ENCODE results near the gene UGT2B7.
"Not testable (repeated sequence)": the region's sequence is repeated elsewhere in the genome, so short reads cannot be mapped to it uniquely, and the experiment has no call there.

The UGT2B7 gene

GRCh38 chr4:69104719-69105275 lies 8.5 kb downstream of the UGT2B7 start:
- H3K27ac Mint-ChIP-seq = no peak overlapping the region
- no peak for TF ChIP-seq CTCF (IDR thresholded peaks at IDR 0.05)
- no peak overlapping the region for H3K4me3 Mint-ChIP-seq
- H3K9me3 Mint-ChIP-seq = no peaks in the 10 kb centered on the region
- H3K4me1 Mint-ChIP-seq = no peaks in the 10 kb centered on the region
- H3K36me3 Mint-ChIP-seq (ENCODE audit: low read depth) = no peaks in the 10 kb centered on the region
- no peak for DNase-seq
- H3K27me3 Mint-ChIP-seq (ENCODE audit: low read depth, poor library complexity) = no peaks in the 10 kb centered on the region

DNA sequence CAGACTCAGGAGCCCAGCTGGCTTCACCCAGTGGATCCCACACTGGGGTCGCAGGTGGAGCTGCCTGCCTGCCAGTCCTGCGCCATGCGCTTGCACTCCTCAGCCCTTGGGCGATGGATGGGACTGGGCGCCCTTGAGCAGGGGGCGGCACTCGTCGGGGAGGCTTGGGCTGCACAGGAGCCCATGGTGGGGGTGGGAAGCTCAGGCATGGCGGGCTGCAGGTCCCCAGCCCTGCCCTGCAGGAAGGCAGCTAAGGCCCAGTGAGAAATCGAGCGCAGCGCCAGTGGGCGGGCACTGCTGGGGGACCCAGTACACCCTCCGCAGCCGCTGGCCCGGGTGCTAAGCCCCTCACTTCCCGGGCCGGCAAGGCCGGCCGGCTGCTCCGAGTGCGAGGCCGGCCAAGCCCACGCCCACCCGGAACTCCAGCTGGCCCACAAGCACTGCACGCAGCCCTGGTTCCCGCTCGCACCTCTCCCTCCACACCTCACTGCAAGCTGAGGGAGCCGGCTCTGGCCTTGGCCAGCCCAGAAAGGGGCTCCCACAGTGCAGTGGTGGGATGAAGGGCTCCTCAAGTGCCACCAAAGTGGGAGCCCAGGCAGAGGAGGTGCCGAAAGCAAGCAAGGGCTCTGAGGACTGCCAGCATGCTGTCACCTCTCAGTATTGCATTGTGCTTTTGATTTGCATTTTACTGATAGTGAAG lies 19.0 kb downstream of the UGT2B7 start:
- DNase-seq; H3K27ac Mint-ChIP-seq; H3K4me3 Mint-ChIP-seq; H3K4me1 Mint-ChIP-seq; H3K36me3 Mint-ChIP-seq (ENCODE audit: low read depth); H3K9me3 Mint-ChIP-seq; H3K27me3 Mint-ChIP-seq (ENCODE audit: low read depth, poor library complexity): not testable (repeated sequence)

- Mint-ChIP-seq H3K9me3 (peaks cover 4% of the 10 kb centered on the region), H3K27ac (no peak overlapping the region), H3K4me1 (peaks cover 5% of the 10 kb centered on the region), H3K36me3 (ENCODE audit: low read depth) (no peaks in the 10 kb centered on the region), H3K27me3 (ENCODE audit: low read depth, poor library complexity) (no peaks in the 10 kb centered on the region), H3K4me3 (no peak overlapping the region)
- TF ChIP-seq CTCF (IDR thresholded peaks at IDR 0.05) = no peak
- DNase-seq = no peak
These were observed 19.6 kb downstream of the UGT2B7 start for GRCh38 chr4:69115851-69116213.

DNA sequence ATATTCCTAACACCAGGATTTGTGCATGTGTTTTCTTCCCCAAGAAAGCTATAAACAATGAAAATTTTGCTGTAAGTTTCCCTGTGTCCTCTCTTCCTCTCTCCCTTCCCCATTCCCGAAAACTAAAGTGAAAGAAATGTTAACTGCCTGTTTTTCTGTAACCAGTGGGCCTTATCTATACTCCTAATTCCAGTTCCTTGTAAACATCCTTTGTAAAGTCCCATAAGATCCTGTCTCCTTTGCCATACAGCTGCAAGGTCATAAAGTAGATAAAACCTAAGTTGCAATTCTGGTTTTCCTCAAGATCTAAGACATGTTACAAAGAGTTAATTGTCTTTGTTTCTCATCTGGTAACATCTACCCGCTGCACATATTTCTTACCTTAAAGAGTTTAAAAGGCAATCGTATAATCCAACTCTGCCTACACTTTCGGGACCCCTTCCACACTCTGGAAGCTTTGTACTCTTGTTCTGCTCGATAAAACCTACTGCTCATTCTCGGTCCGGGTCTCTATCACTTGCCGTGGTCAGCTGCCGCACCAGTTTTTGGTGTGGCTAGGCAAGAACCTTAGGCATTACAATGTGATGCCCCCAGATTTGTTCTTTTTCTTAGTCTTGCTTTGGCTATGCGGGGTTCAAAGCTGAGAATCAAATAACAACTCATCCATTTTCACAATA lies 20.5 kb downstream of the UGT2B7 start:
- no peaks in the 10 kb centered on the region for H3K27me3 Mint-ChIP-seq (ENCODE audit: low read depth, poor library complexity)

DNA sequence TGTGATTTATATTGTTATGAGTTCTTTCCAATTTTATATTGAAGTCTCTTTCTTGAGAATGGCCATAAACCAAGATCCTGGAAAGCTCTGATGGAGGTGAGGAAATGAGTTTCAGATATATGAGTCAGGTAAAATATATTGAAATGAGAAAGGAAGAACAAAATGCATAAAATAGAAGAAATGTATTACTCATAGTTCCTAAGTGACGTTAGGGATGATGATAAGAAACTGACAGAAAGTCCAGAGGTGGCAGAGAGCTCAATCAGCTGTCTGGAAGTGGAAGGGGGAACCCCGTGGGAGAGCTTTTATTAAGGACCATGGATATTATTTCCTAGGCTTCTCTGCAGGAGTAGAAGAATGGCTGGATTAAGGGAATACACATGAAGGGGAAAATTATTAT lies 24.6 kb downstream of the UGT2B7 start:
- H3K4me1 Mint-ChIP-seq = peaks cover 5% of the 10 kb centered on the region
- DNase-seq = no peak
- H3K27me3 Mint-ChIP-seq (ENCODE audit: low read depth, poor library complexity) = no peaks in the 10 kb centered on the region
- H3K9me3 Mint-ChIP-seq = no peaks in the 10 kb centered on the region
- no peaks in the 10 kb centered on the region for H3K36me3 Mint-ChIP-seq (ENCODE audit: low read depth)
- TF ChIP-seq CTCF (IDR thresholded peaks at IDR 0.05) = no peak
- no peak overlapping the region for H3K27ac Mint-ChIP-seq
- H3K4me3 Mint-ChIP-seq = no peak overlapping the region

More for the DNA sequence above, 20.5 kb downstream of the UGT2B7 start:
- DNase-seq = no peak
- Mint-ChIP-seq H3K27ac (peak overlapping the region; percentile 6), H3K4me3 (no peak overlapping the region), H3K9me3 (peaks cover 4% of the 10 kb centered on the region), H3K36me3 (ENCODE audit: low read depth) (no peaks in the 10 kb centered on the region), H3K4me1 (peaks cover 5% of the 10 kb centered on the region)
- TF ChIP-seq CTCF (IDR thresholded peaks at IDR 0.05) = no peak

- TF ChIP-seq CTCF (IDR thresholded peaks at IDR 0.05) = no peak
- H3K4me3 Mint-ChIP-seq = no peak overlapping the region
- H3K36me3 Mint-ChIP-seq (ENCODE audit: low read depth) = no peaks in the 10 kb centered on the region
- H3K27ac Mint-ChIP-seq = no peak overlapping the region
- H3K4me1 Mint-ChIP-seq = no peaks in the 10 kb centered on the region
- no peaks in the 10 kb centered on the region for H3K9me3 Mint-ChIP-seq
- no peaks in the 10 kb centered on the region for H3K27me3 Mint-ChIP-seq (ENCODE audit: low read depth, poor library complexity)
- DNase-seq = no peak
These were observed 26.2 kb downstream of the UGT2B7 start for GRCh38 chr4:69122476-69122875.

Data from nephron progenitor cell (in vitro differentiated cells).